A549 (cell line): ENCODE results near the gene VPS13D. TPM values are rescaled to one million over a fixed set of nuclear protein-coding genes. Genes with fewer than 3 reads are reported as not detected.
A peak's percentile ranks its signal among the peaks of the same experiment; 100 is the strongest.

ENCODE experiments used
- ATAC-seq, 2 experiments: fragments of 200-7000 bp in 1 of 2; fragments of >200 bp in 1 of 2; cut with Nextera tagmentation in 1 of 2; cut with Tn5 transposase in 1 of 2; 3 replicates each; pipeline versions ENCODE4 v1.8.0 to v1.9.1; 2018 to 2020; ENCODE audit warnings: mild to moderate bottlenecking in 1 of 2, moderate library complexity in 1 of 2
- CTCF ChIA-PET: fragments of 300-600 bp; sonication (Branson Sonifier 250); formaldehyde crosslinking; extraction: SDS; loops from one replicate; lab custom pipeline; 2021; ENCODE audit warnings: antibody characterized with exemption, inconsistent platforms; lab: Yijun Ruan, JAX
- POLR2A ChIA-PET: fragments of 350-600 bp; formaldehyde crosslinking; extraction: SDS; loops from one replicate; lab custom pipeline; 2021; ENCODE audit warnings: antibody characterized with exemption, inconsistent platforms; lab: Yijun Ruan, JAX
- DNase-seq, 2 experiments: peaks; one replicate each; pipeline versions ENCODE4 v3.0.0 to v3.0.0-alpha.2; 2011 to 2016; ENCODE audit warnings: low read depth in 1 of 2, low spot score in 1 of 2
- FAIRE-seq: peaks from 2 replicates; lab custom pipeline; 2011; peaks lifted over from hg19 to GRCh38; lab: Jason Lieb, UNC
- H3K27ac ChIP-seq, 2 experiments: fragments of >200 bp; sonication (Bioruptor Twin); formaldehyde crosslinking; 3 replicates each; pipeline ENCODE4 v1.5.1; 2016 to 2017
- H3K4me1 ChIP-seq: fragments of >200 bp; sonication (Bioruptor Twin); formaldehyde crosslinking; 3 replicates; pipeline ENCODE4 v1.6.1; 2016
- H3K4me2 ChIP-seq: fragments of >200 bp; sonication (Bioruptor Twin); formaldehyde crosslinking; 3 replicates; pipeline ENCODE4 v1.6.1; 2016
- H3K4me3 ChIP-seq: fragments of >200 bp; sonication (Bioruptor Twin); formaldehyde crosslinking; 3 replicates; pipeline ENCODE4 v1.5.1; 2016
- H3K9me3 ChIP-seq: fragments of >200 bp; sonication (Bioruptor Twin); formaldehyde crosslinking; 3 replicates; pipeline ENCODE4 v1.6.1; 2016
- BHLHE40 ChIP-seq: IDR thresholded peaks from 2 replicates; pipeline ENCODE4 v1.6.1; 2012; ENCODE audit warnings: low read depth, low read length, inconsistent platforms
- CBX2 ChIP-seq: fragments of 200-600 bp; sonication (generic); IDR thresholded peaks from 2 replicates; pipeline ENCODE4 v1.6.1; 2016; ENCODE audit warnings: low read depth, mild to moderate bottlenecking, borderline replicate concordance
- CEBPB ChIP-seq, 2 experiments: fragments of >200 bp in 1 of 2; sonication (Bioruptor Twin) in 1 of 2; formaldehyde crosslinking in 1 of 2; IDR thresholded peaks; 2 replicates each; pipeline ENCODE4 v1.6.1; 2012 to 2016
- EHF ChIP-seq: fragments of 250-450 bp; sonication (Bioruptor Pico); IDR thresholded peaks from 2 replicates; pipeline ENCODE4 v1.5.0; 2020; ENCODE audit warnings: mild to moderate bottlenecking
- EHMT2 ChIP-seq: fragments of 200-600 bp; sonication (generic); IDR thresholded peaks from 2 replicates; pipeline ENCODE4 v1.6.1; 2016; ENCODE audit warnings: antibody characterized with exemption, low read depth, mild to moderate bottlenecking, moderate library complexity
- EP300 ChIP-seq, 2 experiments: fragments of >200 bp; sonication (Bioruptor Twin); formaldehyde crosslinking; IDR thresholded peaks; 2 replicates in 1 of 2; 3 replicates in 1 of 2; pipeline ENCODE4 v1.6.1; 2016 to 2017
- ESRRA ChIP-seq: fragments of 150-350 bp; IDR thresholded peaks from 2 replicates; pipeline ENCODE4 v1.6.1; 2014; ENCODE audit warnings: mild to moderate bottlenecking, low read length, borderline replicate concordance
- FOSL2 ChIP-seq, 2 experiments: fragments of 450-650 bp in 1 of 2; fragments of >200 bp in 1 of 2; sonication (Bioruptor Twin) in 1 of 2; formaldehyde crosslinking; IDR thresholded peaks; 2 replicates each; pipeline versions ENCODE4 v1.5.0 to v1.6.1; 2016 to 2020; ENCODE audit warnings: mild to moderate bottlenecking in 1 of 2, moderate library complexity in 1 of 2
- HEYL ChIP-seq: fragments of 250-450 bp; sonication (Bioruptor Pico); IDR thresholded peaks from 2 replicates; pipeline ENCODE4 v1.8.0; 2021; ENCODE audit warnings: mild to moderate bottlenecking, moderate library complexity
- HOXB13 ChIP-seq: fragments of 250-450 bp; sonication (Bioruptor Pico); IDR thresholded peaks from 2 replicates; pipeline ENCODE4 v1.5.0; 2020; ENCODE audit warnings: low read depth, mild to moderate bottlenecking, moderate library complexity
- JUN ChIP-seq, 2 experiments: fragments of >200 bp; sonication (Bioruptor Twin); formaldehyde crosslinking; IDR thresholded peaks; 2 replicates in 1 of 2; 3 replicates in 1 of 2; pipeline ENCODE4 v1.6.1; 2016 to 2017
- NFE2L2 ChIP-seq: fragments of 150-350 bp; conservative IDR thresholded peaks from 2 replicates; pipeline ENCODE4 v1.6.1; 2014; ENCODE audit warnings: low read length
- NR3C1 ChIP-seq: fragments of >200 bp; sonication (Bioruptor Twin); formaldehyde crosslinking; IDR thresholded peaks from 3 replicates; pipeline ENCODE4 v1.6.1; 2017
- PHF8 ChIP-seq: fragments of 200-600 bp; sonication (generic); IDR thresholded peaks from 2 replicates; pipeline ENCODE4 v1.6.1; 2016; ENCODE audit warnings: low read depth, mild to moderate bottlenecking, antibody characterized with exemption, moderate library complexity, borderline replicate concordance
- POLR2A ChIP-seq: IDR thresholded peaks from 2 replicates; pipeline ENCODE4 v1.6.1; 2012; ENCODE audit warnings: mild to moderate bottlenecking, low read length
- POLR2AphosphoS2 ChIP-seq: conservative IDR thresholded peaks from 2 replicates; pipeline ENCODE4 v1.6.1; 2012; ENCODE audit warnings: low read length, improper control_type of control experiment, inconsistent platforms
- RAD21 ChIP-seq, 2 experiments: fragments of >200 bp in 1 of 2; sonication (Bioruptor Twin) in 1 of 2; formaldehyde crosslinking in 1 of 2; IDR thresholded peaks in 1 of 2; conservative IDR thresholded peaks in 1 of 2; 2 replicates in 1 of 2; 3 replicates in 1 of 2; pipeline ENCODE4 v1.6.1; 2012 to 2018; ENCODE audit warnings: inconsistent platforms in 1 of 2
- RCOR1 ChIP-seq: fragments of 150-350 bp; IDR thresholded peaks from 2 replicates; pipeline ENCODE4 v1.6.1; 2014; ENCODE audit warnings: antibody characterized with exemption, low read length, low read depth
- RNF2 ChIP-seq: fragments of 200-600 bp; sonication (generic); IDR thresholded peaks from 2 replicates; pipeline ENCODE4 v1.6.1; 2016; ENCODE audit warnings: low read depth, mild to moderate bottlenecking, antibody characterized with exemption, moderate library complexity, borderline replicate concordance
- SMC3 ChIP-seq: fragments of >200 bp; sonication (Bioruptor Twin); formaldehyde crosslinking; IDR thresholded peaks from 3 replicates; pipeline ENCODE4 v1.6.1; 2018; ENCODE audit warnings: inconsistent platforms
- ZNF302 ChIP-seq: fragments of 250-450 bp; sonication (Bioruptor Pico); IDR thresholded peaks from 2 replicates; pipeline ENCODE4 v1.9.0; 2021; ENCODE audit warnings: inconsistent platforms, mild to moderate bottlenecking, moderate library complexity
- WGBS: methylation state at CpG from one replicate; pipeline ENCODE4 v1.1.6; 2017; ENCODE audit errors: missing lambda C conversion rate; 5-methylcytosine and 5-hydroxymethylcytosine counted together
- polyA plus RNA-seq, 4 experiments: library from polyadenylated mRNA; depleted of rRNA in 3 of 4; stranded (reverse); fragments of >200 nt; fragmentation: RNase III in 1 of 4; extraction: RNeasy Plus Mini Kit Qiagen cat#74134 plus additional on column Dnase treatment in 1 of 4; gene quantifications; 2 replicates in 3 of 4; 3 replicates in 1 of 4; pipeline ENCODE4 v1.2.3, GENCODE V29; 2011 to 2017
- TF ChIP-seq, protein P1 (sequence below): IDR thresholded peaks from 2 replicates; pipeline ENCODE4 v1.6.1; 2012
- TF ChIP-seq, protein P2 (sequence below): fragments of >200 bp; sonication (Bioruptor Twin); formaldehyde crosslinking; IDR thresholded peaks from 3 replicates; pipeline ENCODE4 v1.6.1; 2016
- TF ChIP-seq, protein P3 (sequence below): IDR thresholded peaks from 2 replicates; pipeline ENCODE4 v1.6.1; 2012
- TF ChIP-seq, protein P4 (sequence below): fragments of 450-650 bp; IDR thresholded peaks from 2 replicates; pipeline ENCODE4 v1.6.1; 2014; ENCODE audit warnings: antibody characterized with exemption
- TF ChIP-seq, protein P5 (sequence below): fragments of >200 bp; sonication (Bioruptor Twin); formaldehyde crosslinking; IDR thresholded peaks from 2 replicates; pipeline ENCODE4 v1.6.1; 2016
- TF ChIP-seq, protein P6 (sequence below): fragments of 150-350 bp; IDR thresholded peaks from 2 replicates; pipeline ENCODE4 v1.6.1; 2014; ENCODE audit warnings: low read depth, mild to moderate bottlenecking, low read length

VPS13D gene
- polyA plus RNA-seq, 2 of the 4 experiments (the other 2 are of a cell fraction): 5.4 to 15.9 TPM

DNA sequence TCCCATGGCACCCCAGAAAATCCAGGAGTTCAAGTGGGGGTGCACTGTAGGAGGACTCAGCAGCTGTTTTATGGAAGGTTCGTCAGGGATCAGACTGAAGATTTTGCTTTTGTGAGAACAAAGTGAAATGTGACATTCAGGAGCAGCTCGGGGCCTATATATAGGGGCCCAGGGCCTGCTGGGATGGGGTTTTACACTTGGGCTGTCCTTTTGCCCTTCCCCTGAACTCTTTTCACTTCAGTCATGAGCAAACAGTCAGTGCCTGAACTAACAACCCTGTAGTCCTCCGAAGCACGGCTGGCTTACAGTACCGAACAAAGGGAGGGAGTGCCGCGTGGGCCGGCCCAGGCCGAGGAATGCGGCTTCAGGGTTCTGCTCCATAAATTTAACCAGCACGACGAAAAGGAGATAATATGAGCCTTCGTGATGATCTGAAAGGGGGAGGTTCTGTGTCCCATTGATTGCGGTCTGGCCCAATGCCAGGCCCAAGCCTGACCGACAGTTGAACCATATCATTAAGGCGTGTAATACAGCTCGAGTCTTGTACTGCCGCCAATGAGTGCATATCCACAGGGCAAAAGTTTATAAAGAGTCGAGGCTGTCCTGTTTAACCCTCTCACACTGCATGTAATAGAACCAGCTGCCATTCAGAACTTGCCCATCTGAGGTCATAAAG lies 248.2 kb downstream of the VPS13D start (continued):
- TF ChIP-seq, protein P1, sequence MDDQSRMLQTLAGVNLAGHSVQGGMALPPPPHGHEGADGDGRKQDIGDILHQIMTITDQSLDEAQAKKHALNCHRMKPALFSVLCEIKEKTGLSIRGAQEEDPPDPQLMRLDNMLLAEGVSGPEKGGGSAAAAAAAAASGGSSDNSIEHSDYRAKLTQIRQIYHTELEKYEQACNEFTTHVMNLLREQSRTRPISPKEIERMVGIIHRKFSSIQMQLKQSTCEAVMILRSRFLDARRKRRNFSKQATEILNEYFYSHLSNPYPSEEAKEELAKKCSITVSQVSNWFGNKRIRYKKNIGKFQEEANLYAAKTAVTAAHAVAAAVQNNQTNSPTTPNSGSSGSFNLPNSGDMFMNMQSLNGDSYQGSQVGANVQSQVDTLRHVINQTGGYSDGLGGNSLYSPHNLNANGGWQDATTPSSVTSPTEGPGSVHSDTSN: peak; percentile 15; the same call in 1 of the 2 replicates
- TF ChIP-seq FOSL2 (IDR thresholded peaks at IDR 0.05): no peak
- TF ChIP-seq FOSL2 (CRISPR knock-in tag; IDR thresholded peaks at IDR 0.05): peak; percentile 55; the same call in 1 of the 2 replicates
- TF ChIP-seq, protein P2, sequence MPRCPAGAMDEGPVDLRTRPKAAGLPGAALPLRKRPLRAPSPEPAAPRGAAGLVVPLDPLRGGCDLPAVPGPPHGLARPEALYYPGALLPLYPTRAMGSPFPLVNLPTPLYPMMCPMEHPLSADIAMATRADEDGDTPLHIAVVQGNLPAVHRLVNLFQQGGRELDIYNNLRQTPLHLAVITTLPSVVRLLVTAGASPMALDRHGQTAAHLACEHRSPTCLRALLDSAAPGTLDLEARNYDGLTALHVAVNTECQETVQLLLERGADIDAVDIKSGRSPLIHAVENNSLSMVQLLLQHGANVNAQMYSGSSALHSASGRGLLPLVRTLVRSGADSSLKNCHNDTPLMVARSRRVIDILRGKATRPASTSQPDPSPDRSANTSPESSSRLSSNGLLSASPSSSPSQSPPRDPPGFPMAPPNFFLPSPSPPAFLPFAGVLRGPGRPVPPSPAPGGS: peak; percentile 55; the same call in 1 of the 3 replicates
- peak; percentile 58 for TF ChIP-seq SMC3
- no peak for TF ChIP-seq NFE2L2
- TF ChIP-seq, protein P3, sequence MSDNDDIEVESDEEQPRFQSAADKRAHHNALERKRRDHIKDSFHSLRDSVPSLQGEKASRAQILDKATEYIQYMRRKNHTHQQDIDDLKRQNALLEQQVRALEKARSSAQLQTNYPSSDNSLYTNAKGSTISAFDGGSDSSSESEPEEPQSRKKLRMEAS: peak; percentile 91
- TF ChIP-seq NR3C1: no peak
- TF ChIP-seq, protein P4, sequence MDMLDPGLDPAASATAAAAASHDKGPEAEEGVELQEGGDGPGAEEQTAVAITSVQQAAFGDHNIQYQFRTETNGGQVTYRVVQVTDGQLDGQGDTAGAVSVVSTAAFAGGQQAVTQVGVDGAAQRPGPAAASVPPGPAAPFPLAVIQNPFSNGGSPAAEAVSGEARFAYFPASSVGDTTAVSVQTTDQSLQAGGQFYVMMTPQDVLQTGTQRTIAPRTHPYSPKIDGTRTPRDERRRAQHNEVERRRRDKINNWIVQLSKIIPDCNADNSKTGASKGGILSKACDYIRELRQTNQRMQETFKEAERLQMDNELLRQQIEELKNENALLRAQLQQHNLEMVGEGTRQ: no peak
- TF ChIP-seq EP300 (IDR thresholded peaks at IDR 0.05): peak; percentile 75 to 96; a peak in 3 of 5 replicates
- TF ChIP-seq RAD21 (conservative IDR thresholded peaks at IDR 0.05 in 1 of 2, IDR thresholded peaks at IDR 0.05 in 1 of 2): peak; percentile 28 to 66; a peak in 4 of 5 replicates
- peak in 1 of 2 experiments; percentile 76; a peak in 1 of 4 replicates for TF ChIP-seq CEBPB (IDR thresholded peaks at IDR 0.05)
- no peak for TF ChIP-seq RNF2
- TF ChIP-seq ESRRA: peak; percentile 73; the same call in 1 of the 2 replicates
- no peak for TF ChIP-seq BHLHE40
- TF ChIP-seq, protein P5, sequence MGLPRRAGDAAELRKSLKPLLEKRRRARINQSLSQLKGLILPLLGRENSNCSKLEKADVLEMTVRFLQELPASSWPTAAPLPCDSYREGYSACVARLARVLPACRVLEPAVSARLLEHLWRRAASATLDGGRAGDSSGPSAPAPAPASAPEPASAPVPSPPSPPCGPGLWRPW: no peak

DNA sequence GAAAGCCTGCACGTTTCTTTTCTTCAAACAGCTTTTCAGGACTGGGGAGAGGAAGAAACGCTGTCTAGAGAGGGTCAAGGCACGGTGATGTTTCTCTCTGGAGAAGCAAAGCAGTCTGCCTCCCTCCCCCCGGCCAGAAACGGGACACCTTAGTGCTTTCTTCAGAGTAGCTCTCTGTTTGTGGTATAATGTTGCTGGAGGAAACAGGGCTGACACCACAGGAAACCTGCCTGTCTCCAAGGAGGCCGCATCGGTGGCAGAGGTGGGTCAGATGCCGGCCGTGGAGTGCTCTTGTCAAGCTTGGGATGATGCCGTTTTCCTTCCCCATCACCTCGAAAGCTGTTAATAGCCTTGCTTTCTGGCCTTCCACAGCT lies 248.8 kb downstream of the VPS13D start:
- H3K4me2 ChIP-seq: peak overlapping the region; percentile 72
- POLR2A ChIA-PET: interaction anchor here (0.6 to 4.0 kb wide), 12 partner anchors 9 to 140 kb away, joined by 3 to 54 read pairs (median 6); partner anchors contain the start of gene DHRS3
- WGBS: 26% methylated on average over 11 of the region's 11 CpGs
- TF ChIP-seq PHF8 (no peak), POLR2AphosphoS2 (no peak), SMC3 (no peak), RCOR1 (no peak), POLR2A (no peak), JUN (IDR thresholded peaks at IDR 0.05) (no peak), HEYL (CRISPR knock-in tag) (no peak), EHF (CRISPR knock-in tag) (peak; percentile 51; the same call in 1 of the 2 replicates), ZNF302 (no peak), HOXB13 (CRISPR knock-in tag) (peak; percentile 45; the same call in 1 of the 2 replicates), EHMT2 (no peak), CBX2 (no peak), EP300 (IDR thresholded peaks at IDR 0.05) (no peak)
- TF ChIP-seq, protein P3: no peak
- TF ChIP-seq, protein P6, sequence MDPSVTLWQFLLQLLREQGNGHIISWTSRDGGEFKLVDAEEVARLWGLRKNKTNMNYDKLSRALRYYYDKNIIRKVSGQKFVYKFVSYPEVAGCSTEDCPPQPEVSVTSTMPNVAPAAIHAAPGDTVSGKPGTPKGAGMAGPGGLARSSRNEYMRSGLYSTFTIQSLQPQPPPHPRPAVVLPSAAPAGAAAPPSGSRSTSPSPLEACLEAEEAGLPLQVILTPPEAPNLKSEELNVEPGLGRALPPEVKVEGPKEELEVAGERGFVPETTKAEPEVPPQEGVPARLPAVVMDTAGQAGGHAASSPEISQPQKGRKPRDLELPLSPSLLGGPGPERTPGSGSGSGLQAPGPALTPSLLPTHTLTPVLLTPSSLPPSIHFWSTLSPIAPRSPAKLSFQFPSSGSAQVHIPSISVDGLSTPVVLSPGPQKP: no peak
- TF ChIP-seq, all 56 proteins: peak for 2
- DNase-seq (no peak), FAIRE-seq (no peak), ATAC-seq (peak in 1 of 2 experiments; percentile 35; a peak in 2 of 6 replicates)
- CTCF ChIA-PET: interaction anchor here (0.9 to 1.3 kb wide), 2 partner anchors 95 to 139 kb away, joined by 3 read pairs; partner anchors contain the start of gene DHRS3
- H3K4me3 ChIP-seq: no peak overlapping the region
- H3K27ac ChIP-seq: peak overlapping the region; percentile 92 to 93
- peaks cover 72% of the 10 kb centered on the region for H3K4me1 ChIP-seq
- peaks cover 6% of the 10 kb centered on the region; the same call in 1 of the 3 replicates for H3K9me3 ChIP-seq
